NCI-H1930 (cell line): ENCODE results near the gene RAB11FIP4.

ENCODE experiments used
- DNase-seq, 2 experiments: peaks; one replicate each; lab custom pipeline; 2025; lab: John Stamatoyannopoulos, UW

Gene RAB11FIP4

DNA sequence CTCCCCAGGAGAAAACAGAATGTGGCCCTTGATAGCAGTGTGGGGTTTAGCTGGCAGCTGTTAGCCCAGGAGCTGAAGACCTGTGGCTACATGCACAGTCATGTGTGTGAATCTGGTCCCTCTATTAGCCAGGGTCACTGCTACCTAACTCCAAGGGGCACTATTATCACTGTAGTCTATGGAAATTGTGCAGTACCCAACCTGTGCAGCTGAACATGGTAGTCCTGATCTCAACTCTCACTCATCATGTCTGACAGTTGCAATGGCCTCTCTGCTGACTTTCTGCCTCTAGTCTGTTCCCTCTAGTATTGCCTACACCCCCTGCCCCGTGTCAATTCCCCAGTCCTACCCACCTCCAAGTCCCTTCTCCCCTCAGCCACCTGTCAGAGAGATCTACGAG is 67.4 kb downstream of the RAB11FIP4 start:
- DNase-seq = no peak

DNA sequence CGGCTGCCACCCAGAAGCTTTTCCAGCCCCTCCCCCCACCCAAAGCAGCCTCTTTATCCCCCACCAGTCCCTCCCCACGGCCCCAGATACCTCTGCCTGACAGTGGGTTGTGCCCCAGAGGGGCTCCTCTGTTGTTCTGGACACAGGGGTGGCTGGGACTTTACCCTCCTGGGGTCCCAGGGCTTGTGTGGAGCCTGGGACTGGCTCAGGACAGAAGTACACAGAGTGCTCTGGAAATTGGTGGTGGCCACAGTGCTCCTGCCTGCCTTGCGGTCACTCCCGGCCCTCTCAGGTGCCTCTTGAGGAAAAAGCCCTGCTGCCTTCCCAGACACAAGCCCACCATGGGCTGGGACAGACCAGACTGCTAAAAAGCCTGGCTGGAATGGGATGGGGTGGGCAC is 68.2 kb downstream of the RAB11FIP4 start:
- no peak for DNase-seq

DNA sequence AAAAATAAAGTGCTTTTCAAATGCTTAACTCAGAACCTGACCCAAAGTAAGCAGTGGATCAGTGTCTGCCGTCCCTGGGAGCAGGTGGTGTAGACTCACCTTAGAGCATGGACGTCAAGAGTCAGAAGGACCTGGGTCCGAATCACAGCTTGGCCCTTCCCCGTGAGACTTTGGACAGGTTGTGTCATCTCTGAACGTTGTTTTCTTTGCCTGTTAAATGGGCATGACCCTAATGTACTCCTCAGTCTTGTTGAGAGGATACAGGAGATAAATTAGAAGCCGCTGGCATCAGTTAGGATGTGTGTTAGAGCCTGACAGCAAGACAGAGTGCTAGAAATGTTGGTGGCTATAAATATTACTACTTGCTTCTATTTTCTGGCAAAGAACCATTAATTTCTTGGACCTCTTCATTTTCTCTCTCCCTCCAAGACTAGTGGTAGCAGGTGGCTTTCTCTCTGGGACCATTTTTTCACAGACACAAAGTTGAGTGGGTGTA is 68.8 kb downstream of the RAB11FIP4 start:
- no peak for DNase-seq

DNA sequence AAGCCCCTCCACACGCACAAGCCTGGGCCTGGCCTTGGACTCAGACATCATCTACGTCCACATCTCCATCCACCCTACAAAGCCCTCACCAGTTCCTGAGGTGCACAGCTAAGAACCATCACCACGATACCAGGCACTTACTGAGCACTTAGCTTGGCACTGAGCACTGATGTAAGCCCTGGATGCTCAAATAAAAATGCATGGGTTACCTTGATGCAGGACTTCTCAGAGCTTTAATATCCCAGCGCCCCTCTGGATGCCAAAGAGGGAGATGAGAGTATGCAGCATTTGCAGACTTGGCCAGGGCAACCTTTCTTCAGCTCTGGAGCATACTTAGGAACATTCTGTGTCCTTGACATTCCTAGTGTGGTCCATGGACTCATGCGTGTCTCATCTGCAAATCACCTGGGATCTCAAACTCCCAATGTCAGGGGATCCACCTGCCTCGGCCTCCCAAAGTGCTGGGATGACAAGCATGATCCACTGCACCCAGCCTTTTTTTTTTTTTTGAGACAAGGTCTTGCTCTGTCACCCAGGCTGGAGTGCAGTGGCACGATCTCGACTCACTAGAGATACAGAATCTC is 69.8 kb downstream of the RAB11FIP4 start:
- no peak for DNase-seq

DNA sequence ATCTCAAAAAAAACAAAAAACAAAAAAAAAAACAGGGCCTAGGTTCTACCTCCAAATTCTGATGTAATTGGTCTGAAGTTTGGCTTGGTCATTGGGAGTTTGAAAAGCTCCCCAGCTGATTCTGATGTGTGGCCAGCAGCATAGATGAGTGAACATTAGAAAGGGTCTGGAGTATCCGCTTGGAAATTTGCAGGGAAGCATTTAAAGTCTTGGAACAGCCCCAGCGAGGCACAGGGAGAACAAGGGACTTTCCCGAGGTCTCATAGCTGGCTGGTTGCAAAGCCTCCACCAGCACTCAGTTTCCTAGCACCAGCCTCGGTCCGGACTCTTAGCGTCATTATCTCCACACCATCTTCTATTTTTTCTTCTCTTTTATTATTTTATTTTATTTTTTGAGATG is 70.8 kb downstream of the RAB11FIP4 start:
- DNase-seq = no peak

DNA sequence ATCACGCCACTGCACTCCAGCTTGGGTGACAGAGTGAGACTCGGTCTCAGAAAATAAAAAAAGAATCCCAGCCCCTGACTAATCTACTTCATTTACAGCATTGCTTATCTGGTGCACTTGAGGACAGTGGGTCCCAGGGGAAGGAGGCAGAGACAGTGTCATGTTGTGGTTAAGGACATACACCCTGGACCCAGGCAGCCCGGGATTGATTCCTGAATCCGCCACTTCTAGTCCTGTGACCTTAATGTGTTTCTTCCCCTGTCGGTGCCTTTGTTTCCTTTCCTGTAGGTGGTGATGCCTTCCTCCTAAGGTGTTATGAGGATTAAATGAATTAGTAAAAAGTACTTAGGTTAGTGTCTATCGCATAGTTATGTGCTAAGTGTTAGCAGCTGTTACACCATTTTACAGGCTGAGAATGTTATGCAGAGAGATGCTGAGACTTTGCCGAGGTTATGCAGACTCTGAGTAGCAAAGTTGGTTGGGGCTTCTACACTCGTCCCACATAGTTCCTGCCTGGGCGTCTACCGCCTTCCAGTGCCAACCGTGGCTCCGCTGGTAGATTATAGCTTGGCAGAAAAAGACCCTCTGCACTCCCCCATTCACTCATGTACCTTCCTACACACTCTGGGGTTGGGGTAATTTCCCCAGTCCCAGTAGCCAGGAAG is 74.8 kb downstream of the RAB11FIP4 start:
- DNase-seq = no peak

DNA sequence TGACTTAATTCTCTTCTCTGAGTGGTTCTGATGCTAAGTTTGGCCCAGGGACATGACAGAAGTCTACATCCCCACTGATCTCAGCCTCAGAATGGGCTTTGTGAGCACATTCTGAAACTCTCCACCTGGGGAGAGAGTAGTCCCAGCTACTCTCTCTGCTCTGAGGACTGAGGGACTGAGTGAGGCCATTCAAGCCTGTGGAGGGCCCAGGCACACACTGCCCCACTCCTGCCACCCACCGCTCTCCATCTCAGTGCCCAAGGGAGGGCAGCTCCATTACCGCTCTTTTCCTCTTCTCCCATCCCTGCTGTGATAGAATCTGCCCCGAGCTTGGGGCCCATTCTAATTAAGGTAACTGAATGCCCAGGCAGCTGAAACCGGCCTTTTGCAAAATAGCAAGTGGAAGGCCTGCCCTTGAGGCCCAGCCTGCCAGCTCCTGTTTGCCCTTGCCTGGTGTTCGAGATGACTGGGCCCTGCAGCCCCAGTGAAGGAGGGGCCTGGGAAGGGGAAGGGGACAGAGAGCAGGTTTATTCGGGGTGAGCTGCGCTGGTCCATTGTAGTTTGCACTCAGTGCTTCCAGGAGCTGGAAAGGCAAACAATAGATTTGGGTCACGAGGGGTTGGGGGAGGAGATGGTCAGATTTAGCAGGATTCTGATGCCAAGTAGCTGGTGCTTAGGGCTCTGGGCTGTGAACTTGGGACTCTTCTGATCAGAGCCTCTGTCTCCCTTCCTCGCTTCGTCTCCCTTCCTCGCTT is 76.2 kb downstream of the RAB11FIP4 start:
- no peak for DNase-seq

DNA sequence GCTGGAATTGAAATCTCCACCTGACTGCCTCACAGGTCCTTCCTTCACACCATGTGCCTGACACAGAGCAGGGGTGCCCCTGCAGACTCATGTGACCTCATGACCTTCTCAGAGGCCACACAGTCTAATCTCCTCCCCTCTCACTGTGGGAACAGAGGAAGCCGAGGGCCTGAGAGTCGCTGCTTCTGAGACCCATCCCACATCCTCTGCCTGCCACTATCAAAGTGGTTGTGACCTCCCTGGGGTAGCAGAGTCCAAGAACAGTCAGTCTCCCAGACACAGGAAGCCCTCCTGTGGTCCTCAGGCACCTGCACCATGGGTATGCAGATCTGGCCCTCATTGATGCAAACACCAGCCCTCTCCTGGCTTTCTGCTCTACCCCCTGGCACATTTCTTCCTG is 78.5 kb downstream of the RAB11FIP4 start:
- no peak for DNase-seq

DNA sequence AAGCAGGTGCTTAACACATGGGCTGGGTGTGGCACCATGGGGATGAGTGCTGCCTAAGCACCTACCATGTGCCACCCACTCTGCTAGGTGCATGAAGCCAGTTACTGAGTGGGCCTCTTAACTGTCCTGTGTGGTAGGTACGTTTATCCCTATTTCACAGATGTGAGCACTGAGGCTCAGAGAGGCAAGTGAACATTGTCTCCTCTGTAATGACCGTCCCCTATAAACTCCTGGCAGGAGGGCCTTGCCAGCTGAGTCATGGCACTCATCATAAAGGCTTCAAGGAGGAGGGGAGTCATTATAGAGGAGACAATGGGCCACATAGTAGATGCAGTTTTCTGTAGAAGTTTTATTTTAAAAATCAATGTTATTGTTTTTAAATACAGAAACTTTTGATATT is 79.1 kb downstream of the RAB11FIP4 start:
- DNase-seq = no peak

DNA sequence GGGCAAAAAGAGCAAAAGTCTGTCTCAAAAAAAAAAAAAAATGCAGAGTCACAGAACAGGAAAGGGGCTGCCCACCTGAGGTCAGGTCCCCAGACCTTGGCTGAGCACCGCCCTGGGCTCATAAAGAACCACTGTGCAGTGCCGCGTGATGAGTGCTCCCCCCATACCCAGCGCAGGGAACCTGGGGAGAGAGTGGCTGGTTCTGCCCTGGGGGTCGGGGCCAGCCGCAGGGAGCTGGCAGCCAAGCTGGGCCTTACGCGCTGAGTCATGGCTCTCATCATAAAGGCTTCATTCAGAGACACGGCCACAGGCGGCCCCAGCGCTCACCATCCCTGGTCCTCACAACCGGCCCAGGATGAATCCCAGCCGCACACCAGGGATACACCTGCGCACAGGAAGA is 80.7 kb downstream of the RAB11FIP4 start:
- no peak for DNase-seq

DNA sequence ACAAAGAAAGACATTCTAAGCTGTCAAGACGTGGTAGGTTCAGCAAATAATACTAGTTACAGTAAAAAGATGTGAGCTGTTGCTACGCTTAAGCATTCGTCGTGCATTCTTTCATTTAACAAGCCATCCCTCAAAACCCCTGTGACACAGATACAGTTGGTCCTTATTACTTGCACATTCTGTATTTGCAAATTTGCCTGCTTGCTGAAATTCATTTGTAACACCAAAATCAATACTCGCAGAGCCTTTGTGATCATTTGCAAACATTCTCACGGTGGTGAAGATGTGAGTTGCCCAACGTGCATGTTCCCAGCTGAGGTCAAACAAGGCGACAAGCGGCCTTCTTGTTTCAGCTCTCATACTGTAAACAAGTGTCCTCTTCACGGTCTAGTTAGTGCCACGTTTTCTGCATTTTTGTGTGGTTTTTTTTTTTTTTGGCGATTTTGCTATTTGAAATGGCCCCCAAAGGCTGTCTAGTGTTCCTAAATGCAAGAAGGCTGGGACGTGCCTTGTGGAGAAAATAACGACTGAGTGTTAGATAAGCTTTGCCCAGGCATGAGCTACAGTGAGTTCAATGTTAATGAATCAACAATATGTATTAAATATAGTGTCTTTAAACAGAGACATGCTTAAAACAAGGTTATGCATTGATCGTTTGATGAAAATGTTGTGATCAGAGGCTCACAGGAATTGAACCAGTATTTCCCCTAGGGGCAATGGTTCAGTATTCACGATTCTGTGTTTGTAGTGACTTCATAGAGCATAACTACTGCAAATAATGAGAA is 84.1 kb downstream of the RAB11FIP4 start:
- DNase-seq = no peak

DNA sequence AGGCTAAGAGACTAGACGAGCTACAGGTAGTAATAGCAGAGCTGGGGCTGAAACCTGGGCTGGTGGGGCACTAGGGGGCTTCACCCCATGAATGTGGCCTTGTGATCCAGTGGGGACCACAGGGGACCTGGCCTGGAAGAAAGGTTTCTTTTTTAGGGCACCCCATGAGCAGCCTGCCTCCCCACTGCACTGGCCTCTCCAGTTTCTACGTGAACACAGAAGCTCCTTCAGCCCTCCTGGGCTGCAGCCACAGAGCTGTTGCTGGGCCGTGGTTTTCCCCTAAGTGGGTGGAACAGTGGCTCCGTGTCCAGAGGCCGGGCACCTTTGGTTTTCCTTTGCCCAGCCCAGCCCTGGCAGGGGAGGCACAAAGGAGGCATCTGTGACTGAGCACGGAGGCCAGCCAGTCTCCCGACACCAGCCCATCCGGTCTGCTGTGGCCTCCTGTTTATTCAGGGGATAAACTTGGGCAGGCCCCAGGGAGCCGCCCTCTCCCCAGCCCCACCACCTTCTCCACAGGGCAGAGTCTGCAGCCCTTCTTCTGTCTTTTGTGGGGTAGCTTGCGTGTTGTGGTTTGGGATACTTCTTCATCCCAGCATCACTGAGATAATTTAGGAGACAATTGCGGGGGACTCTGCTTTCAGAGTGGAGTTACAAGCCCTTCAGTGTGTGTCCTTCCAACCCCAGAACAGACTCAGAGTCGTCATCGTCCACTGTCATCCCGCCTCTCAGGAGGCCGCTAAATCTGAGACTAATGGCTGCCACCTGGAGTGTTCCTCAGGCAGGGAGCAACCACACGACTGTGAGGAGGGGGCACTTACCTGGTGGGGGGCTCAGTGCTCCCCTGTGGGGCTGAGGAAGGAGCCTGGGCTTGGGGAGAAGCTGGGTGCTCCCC is 85.3 kb downstream of the RAB11FIP4 start:
- no peak for DNase-seq

DNA sequence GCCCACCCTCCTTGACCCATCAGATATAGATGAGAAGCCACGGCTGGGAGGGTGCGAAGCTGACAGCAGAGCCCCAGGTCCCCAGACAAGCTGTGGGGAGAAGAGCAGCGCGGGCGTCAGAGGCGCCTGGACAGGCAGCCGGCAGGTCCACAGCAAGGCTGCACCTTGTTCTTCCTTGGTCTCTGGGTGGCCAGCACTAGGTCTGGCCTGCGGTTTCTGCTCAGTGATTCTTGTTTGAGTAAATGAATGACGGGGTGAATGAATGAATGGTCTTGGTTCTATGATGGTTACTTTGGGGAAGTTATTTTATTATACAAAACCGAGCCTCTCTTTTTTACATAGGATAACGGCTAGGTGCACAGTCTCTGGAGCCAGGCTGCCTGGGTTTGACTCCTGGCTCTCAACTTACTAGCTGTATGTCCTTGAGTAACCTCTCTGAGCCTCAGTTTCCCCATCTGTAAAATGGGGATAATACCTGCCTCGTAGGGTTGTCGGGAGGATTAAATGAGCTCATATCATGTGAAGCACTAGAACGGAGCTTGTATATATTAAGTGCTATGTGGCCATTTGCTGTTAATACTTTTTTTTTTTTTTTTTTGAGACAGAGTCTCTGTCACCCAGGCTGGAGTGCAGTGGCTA is 86.1 kb downstream of the RAB11FIP4 start:
- DNase-seq = no peak

DNA sequence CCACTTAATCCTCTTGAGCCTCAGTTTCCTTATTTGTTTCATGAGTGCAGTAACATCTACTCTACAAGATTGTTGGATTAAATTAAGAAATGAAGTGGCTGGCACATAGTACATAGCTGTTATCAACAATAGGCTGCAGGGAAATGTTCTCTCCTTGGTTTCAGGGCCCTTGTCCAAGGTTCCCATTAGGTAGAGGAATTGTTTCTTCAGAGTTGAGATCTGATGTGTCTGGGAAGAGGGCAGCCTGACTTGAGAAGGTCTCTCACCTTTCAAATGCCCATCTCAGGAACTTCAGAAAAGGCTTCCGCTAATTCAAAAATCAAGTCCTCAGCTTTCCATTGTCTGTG is 87.6 kb downstream of the RAB11FIP4 start:
- no peak for DNase-seq

DNA sequence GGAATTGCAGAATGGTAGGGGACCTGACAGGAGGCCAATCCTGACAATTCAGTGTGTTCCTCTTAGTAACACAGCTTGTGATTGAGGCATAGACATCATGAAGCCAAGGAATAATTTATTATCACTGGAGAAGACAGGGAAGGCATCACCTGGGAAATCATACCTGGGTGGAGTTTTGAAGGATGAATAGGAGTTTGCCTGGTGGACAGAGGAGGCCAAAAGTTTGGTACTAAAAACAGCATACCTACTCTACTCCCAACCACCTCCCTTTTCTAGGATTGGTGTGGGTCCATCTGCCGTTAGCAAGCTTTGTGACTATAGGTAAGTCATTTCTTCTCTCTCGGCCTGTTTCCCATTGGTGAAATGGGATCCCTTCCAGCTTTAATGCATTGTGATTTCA is 88.0 kb downstream of the RAB11FIP4 start:
- no peak for DNase-seq

DNA sequence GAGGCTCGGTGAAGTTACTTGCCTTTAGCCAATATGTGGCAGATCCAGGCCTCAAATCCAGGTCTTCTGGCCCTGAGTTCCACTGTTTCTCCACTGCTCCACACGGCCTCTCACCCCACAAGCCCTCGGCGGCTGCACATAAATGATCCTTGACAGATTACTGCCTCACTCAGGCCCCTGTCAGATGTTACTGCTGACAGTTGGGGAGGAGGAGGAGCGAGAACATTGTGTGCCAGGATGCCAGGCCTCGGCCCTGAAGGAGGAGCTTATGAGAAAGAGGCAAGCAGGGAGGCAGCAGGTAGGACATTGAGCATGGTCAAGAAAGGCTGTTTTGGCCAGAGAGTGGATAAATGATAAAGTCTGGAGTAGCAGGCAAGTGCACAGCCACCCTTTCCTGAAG is 88.6 kb downstream of the RAB11FIP4 start:
- no peak for DNase-seq

DNA sequence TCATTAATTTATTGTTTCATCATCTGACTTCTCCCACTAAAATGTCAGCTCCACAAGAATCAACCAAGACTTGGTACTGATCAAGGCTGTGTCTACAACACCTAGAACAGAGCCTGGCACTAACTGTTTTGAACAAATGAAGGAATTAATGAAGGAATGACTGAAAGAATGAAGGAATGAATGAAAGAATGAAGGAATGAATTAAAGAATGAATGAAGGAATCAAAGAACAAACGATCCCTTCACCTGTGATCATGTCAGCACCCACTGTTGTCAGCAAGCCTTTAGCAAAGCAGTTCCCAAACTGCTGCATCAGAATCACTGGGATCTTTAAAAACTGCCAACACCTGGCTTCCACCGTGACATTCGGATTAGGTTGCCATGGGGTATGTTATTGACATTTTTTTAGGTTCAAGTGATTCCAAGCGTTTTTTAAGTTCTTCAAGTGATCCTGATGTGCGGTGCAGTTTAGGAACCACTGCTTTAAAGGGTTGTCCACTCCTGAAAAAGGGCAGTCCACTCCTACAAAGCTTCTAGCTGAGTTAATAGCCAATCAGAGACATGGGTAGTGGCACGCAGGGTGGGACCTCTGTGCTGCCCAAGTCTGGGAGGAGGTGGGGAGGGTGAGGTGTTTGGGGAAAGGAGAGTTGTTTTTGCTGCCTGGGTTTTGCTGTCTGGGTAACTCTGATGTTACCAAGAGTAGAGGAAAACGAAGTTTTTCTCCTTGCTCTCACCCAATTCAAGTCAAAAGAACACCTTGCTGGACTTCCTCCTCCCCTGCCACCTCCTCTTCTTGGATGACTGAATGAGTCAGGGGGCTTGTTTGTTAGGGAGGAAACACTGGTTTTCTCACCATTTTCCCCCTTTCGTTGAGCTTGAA is 89.7 kb downstream of the RAB11FIP4 start:
- no peak for DNase-seq

DNA sequence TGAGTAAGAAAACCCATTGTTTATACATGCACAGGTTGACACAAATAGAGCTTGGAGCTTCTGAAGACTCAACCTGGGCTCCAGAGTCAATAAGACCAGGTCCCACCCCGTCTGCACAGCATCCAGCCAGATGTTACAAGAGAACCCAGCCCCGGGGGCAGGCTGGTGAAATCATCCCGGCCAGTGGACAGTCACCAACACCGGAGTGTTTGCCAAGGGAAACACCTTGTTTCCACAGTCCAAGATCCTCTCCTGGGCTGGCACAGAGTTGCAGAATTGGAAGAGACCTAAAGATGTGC is 90.3 kb downstream of the RAB11FIP4 start:
- no peak for DNase-seq

DNA sequence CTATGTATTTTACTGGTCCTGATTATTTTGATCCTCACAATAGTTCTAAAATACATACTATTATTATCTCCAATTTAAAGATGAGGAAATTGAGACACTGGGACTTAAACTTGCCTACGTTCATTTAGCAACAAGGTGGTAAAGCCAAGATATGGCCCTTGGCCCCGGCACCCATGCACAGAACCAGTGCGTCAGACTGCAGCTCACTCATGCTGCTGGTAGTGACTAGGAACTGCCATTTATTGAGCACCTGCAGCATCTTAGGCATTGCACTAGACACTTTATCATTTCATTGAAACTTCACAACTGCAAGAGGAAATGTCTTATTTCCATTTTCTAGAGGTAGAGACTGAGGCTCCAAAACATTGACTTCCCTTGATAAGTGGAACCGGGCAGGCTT is 93.3 kb downstream of the RAB11FIP4 start:
- DNase-seq = no peak

DNA sequence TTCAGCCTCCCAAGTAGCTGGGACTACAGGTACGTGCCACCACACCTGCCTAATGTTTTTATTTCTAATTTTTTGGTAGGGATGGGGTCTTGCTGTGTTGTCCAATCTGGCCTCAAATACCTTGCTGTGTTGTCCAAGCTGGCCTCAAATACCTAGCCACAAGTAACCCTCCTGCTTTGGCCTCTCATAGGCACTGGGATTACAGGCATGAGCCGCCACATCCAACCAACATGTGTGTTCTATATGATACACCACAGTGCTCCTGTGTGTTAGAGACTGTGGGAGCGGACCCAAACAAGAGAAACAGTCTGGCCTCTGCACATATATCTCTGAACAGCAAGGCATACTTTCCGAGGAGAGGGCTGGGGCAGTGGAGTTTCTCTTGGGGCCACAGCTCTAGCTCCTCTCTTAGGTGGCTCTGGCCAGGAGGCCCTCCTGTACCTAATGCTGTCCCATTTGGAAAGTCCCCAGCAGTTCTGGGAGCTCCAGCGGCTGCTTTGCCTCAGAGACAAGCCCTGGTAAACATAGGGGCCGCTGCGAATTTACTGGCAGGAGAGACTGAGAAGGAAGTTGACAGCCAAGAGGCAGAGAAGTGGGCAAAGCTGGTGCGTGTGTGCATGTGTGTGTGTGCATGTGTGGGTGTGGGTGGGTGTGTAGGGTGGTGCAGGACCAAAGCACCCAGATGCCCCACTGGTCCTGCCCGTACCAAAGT is 95.0 kb downstream of the RAB11FIP4 start:
- no peak for DNase-seq
